ENCODE data around the gene RAI14.
"Not testable (repeated sequence)": the region's sequence is repeated elsewhere in the genome, so short reads cannot be mapped to it uniquely, and the experiment has no call there.

The RAI14 gene

DNA sequence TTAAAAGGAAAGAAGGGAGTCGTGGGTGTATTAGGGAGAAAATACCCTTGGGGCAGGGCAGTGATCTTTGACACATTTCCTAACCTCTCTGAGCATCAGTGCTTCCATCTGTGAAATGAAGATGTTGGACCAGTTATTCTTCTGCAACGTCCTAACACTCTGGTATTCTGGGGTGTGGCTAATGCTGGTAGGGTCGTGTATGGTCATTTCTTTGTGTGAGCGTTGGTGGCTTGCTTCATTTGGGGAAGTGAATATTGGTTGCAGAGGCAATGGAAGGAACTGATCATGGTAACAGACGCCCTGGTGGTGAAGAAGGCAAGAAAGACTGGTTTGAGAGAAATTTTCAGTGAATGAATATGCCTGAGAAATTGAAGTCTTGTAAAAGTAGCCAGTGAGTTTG lies 114.9 kb downstream of the RAI14 start:
- H3K14ac ChIP-seq (ENCODE audit: low read length), result no peak overlapping the region
- peaks cover 12 to 18% of the 10 kb centered on the region in 2 experiments for H3K36me3 ChIP-seq (ENCODE audit: control insufficient read depth in 1 of 2, insufficient read depth in 2 of 2, low read length in 2 of 2)
- no peaks in the 10 kb centered on the region for H3K79me2 ChIP-seq (ENCODE audit: control insufficient read depth, insufficient read depth, low read length, poor library complexity)
- DNase-seq, result peak; percentile 92 to 97
- no peak overlapping the region for H3K18ac ChIP-seq (ENCODE audit: low read length)
- no peaks in the 10 kb centered on the region for H3K9me3 ChIP-seq (ENCODE audit: insufficient read depth, low read depth, low read length)
- H2BK5ac ChIP-seq (ENCODE audit: low read depth, low read length, poor library complexity), result no peak overlapping the region
- H3K4me2 ChIP-seq (ENCODE audit: low read length), result no peak overlapping the region
- WGBS (ENCODE audit: extremely low coverage, insufficient coverage, insufficient read length), result no CpG with 5 or more reads among the region's 5 CpGs
- no peak overlapping the region for H3K27ac ChIP-seq (ENCODE audit: low read depth, low read length)
- no peak overlapping the region for H4K8ac ChIP-seq (ENCODE audit: low read depth, low read length)
- H2BK12ac ChIP-seq (ENCODE audit: low read length), result no peak overlapping the region
- no peak overlapping the region for H3K4me3 ChIP-seq (ENCODE audit: low read depth, low read length)
- H2BK120ac ChIP-seq (ENCODE audit: insufficient read depth, low read length, poor library complexity), result no peak overlapping the region
- H3K79me1 ChIP-seq (ENCODE audit: low read length), result peaks cover 2% of the 10 kb centered on the region
- H3K4ac ChIP-seq (ENCODE audit: low read depth, low read length), result no peak overlapping the region
- no peak overlapping the region for H4K91ac ChIP-seq (ENCODE audit: low read depth, low read length)
- no peak overlapping the region for H2AFZ ChIP-seq (ENCODE audit: insufficient read depth, low read length, poor library complexity)
- peaks cover 2 to 8% of the 10 kb centered on the region in 2 experiments for H3K4me1 ChIP-seq (ENCODE audit: control insufficient read depth in 1 of 2, insufficient read depth in 2 of 2, low read length in 2 of 2)
- H4K12ac ChIP-seq (ENCODE audit: low read depth, low read length), result no peak overlapping the region
- no peaks in the 10 kb centered on the region for H3K27me3 ChIP-seq (ENCODE audit: insufficient read depth, low read length)
- no peak overlapping the region for H3K23ac ChIP-seq (ENCODE audit: low read length)
- H3K9ac ChIP-seq (ENCODE audit: low read length), result no peak overlapping the region
- H2AK5ac ChIP-seq (ENCODE audit: low read length), result no peak overlapping the region

GRCh38 chr5:34772267-34773098 lies 116.4 kb downstream of the RAI14 start:
- H3K4me1 ChIP-seq (ENCODE audit: control insufficient read depth in 1 of 2, insufficient read depth in 2 of 2, low read length in 2 of 2), result peaks cover 2 to 8% of the 10 kb centered on the region in 2 experiments
- no peaks in the 10 kb centered on the region for H3K9me3 ChIP-seq (ENCODE audit: insufficient read depth, low read depth, low read length)
- H3K14ac ChIP-seq (ENCODE audit: low read length), result no peak overlapping the region
- H3K36me3 ChIP-seq (ENCODE audit: control insufficient read depth in 1 of 2, insufficient read depth in 2 of 2, low read length in 2 of 2), result peaks cover 7 to 13% of the 10 kb centered on the region in 2 experiments
- H4K91ac ChIP-seq (ENCODE audit: low read depth, low read length), result no peak overlapping the region
- H4K12ac ChIP-seq (ENCODE audit: low read depth, low read length), result no peak overlapping the region
- no peak overlapping the region for H3K27ac ChIP-seq (ENCODE audit: low read depth, low read length)
- WGBS (ENCODE audit: extremely low coverage, insufficient coverage, insufficient read length), result no CpG with 5 or more reads among the region's 4 CpGs
- no peak for DNase-seq
- no peak overlapping the region for H3K18ac ChIP-seq (ENCODE audit: low read length)
- H3K23ac ChIP-seq (ENCODE audit: low read length), result no peak overlapping the region
- no peak overlapping the region for H2BK120ac ChIP-seq (ENCODE audit: insufficient read depth, low read length, poor library complexity)
- no peak overlapping the region for H3K4me2 ChIP-seq (ENCODE audit: low read length)
- no peak overlapping the region for H2AK5ac ChIP-seq (ENCODE audit: low read length)
- H3K79me2 ChIP-seq (ENCODE audit: control insufficient read depth, insufficient read depth, low read length, poor library complexity), result no peaks in the 10 kb centered on the region
- H3K79me1 ChIP-seq (ENCODE audit: low read length), result peaks cover 2% of the 10 kb centered on the region
- no peak overlapping the region for H4K8ac ChIP-seq (ENCODE audit: low read depth, low read length)
- H2BK12ac ChIP-seq (ENCODE audit: low read length), result no peak overlapping the region
- no peak overlapping the region for H2AFZ ChIP-seq (ENCODE audit: insufficient read depth, low read length, poor library complexity)
- H3K4me3 ChIP-seq (ENCODE audit: low read depth, low read length), result no peak overlapping the region
- H3K27me3 ChIP-seq (ENCODE audit: insufficient read depth, low read length), result no peaks in the 10 kb centered on the region
- H3K4ac ChIP-seq (ENCODE audit: low read depth, low read length), result peak overlapping the region; percentile 21
- H3K9ac ChIP-seq (ENCODE audit: low read length), result no peak overlapping the region
- H2BK5ac ChIP-seq (ENCODE audit: low read depth, low read length, poor library complexity), result no peak overlapping the region

DNA sequence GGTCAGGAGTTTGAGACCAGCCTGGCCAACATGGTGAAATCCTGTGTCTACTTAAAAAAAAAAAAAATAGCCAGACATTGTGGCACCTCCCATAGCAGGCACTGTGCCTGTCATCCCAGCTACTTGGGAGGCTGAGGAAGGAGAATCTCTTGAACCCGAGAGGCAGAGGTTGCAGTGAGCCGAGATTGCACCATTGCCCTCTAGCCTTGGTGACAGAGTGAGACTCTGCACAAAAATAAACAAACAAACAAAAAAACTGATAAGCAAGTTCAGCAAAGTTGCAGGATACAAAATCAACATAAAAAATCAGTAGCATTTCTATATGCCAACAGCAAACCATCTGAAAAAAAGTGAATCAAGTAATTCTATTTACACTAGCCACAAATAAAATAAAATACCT lies 118.0 kb downstream of the RAI14 start:
- no peak overlapping the region for H2AFZ ChIP-seq (ENCODE audit: insufficient read depth, low read length, poor library complexity)
- peaks cover 2 to 8% of the 10 kb centered on the region in 2 experiments for H3K4me1 ChIP-seq (ENCODE audit: control insufficient read depth in 1 of 2, insufficient read depth in 2 of 2, low read length in 2 of 2)
- H3K23ac ChIP-seq (ENCODE audit: low read length), result no peak overlapping the region
- no peak overlapping the region for H3K9ac ChIP-seq (ENCODE audit: low read length)
- no peaks in the 10 kb centered on the region for H3K79me2 ChIP-seq (ENCODE audit: control insufficient read depth, insufficient read depth, low read length, poor library complexity)
- H3K4me2 ChIP-seq (ENCODE audit: low read length), result no peak overlapping the region
- no peak overlapping the region for H3K4me3 ChIP-seq (ENCODE audit: low read depth, low read length)
- peak in 1 of 2 donors; percentile 51 for DNase-seq
- H3K14ac ChIP-seq (ENCODE audit: low read length), result no peak overlapping the region
- H3K36me3 ChIP-seq (ENCODE audit: control insufficient read depth in 1 of 2, insufficient read depth in 2 of 2, low read length in 2 of 2), result peaks cover 11% of the 10 kb centered on the region in 2 experiments
- no peak overlapping the region for H4K8ac ChIP-seq (ENCODE audit: low read depth, low read length)
- H4K12ac ChIP-seq (ENCODE audit: low read depth, low read length), result no peak overlapping the region
- no CpG with 5 or more reads among the region's 2 CpGs for WGBS (ENCODE audit: extremely low coverage, insufficient coverage, insufficient read length)
- no peaks in the 10 kb centered on the region for H3K9me3 ChIP-seq (ENCODE audit: insufficient read depth, low read depth, low read length)
- H3K4ac ChIP-seq (ENCODE audit: low read depth, low read length), result no peak overlapping the region
- H2BK120ac ChIP-seq (ENCODE audit: insufficient read depth, low read length, poor library complexity), result no peak overlapping the region
- no peak overlapping the region for H2BK5ac ChIP-seq (ENCODE audit: low read depth, low read length, poor library complexity)
- no peak overlapping the region for H2BK12ac ChIP-seq (ENCODE audit: low read length)
- no peak overlapping the region for H2AK5ac ChIP-seq (ENCODE audit: low read length)
- H4K91ac ChIP-seq (ENCODE audit: low read depth, low read length), result no peak overlapping the region
- H3K18ac ChIP-seq (ENCODE audit: low read length), result no peak overlapping the region
- peaks cover 2% of the 10 kb centered on the region for H3K79me1 ChIP-seq (ENCODE audit: low read length)
- no peak overlapping the region for H3K27ac ChIP-seq (ENCODE audit: low read depth, low read length)
- H3K27me3 ChIP-seq (ENCODE audit: insufficient read depth, low read length), result no peaks in the 10 kb centered on the region

DNA sequence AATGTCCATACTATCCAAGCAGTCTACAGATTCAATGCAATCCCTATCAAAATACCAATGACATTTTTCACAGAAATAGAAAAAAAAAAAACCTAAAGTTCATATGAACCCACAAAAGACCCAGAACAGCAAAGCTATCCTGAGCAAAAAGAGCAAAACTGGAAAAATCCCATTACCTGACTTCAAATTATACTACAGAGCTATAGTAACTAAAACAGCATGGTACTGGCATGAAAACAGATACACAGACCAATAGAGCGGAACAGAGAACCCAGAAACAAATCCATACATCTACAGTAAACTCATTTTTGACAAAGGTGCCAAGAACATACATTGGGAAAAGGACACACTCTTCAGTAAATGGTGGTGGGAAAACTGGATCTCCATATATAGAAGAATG lies 118.5 kb downstream of the RAI14 start:
- H2BK12ac ChIP-seq (ENCODE audit: low read length); H3K14ac ChIP-seq (ENCODE audit: low read length); H3K79me2 ChIP-seq (ENCODE audit: control insufficient read depth, insufficient read depth, low read length, poor library complexity); H2AK5ac ChIP-seq (ENCODE audit: low read length); H3K18ac ChIP-seq (ENCODE audit: low read length); H4K12ac ChIP-seq (ENCODE audit: low read depth, low read length); DNase-seq; H3K4me1 ChIP-seq (ENCODE audit: control insufficient read depth in 1 of 2, insufficient read depth in 2 of 2, low read length in 2 of 2); H3K9ac ChIP-seq (ENCODE audit: low read length); H2BK120ac ChIP-seq (ENCODE audit: insufficient read depth, low read length, poor library complexity); H3K9me3 ChIP-seq (ENCODE audit: insufficient read depth, low read depth, low read length); H2AFZ ChIP-seq (ENCODE audit: insufficient read depth, low read length, poor library complexity); H3K27me3 ChIP-seq (ENCODE audit: insufficient read depth, low read length); H3K4me2 ChIP-seq (ENCODE audit: low read length); H2BK5ac ChIP-seq (ENCODE audit: low read depth, low read length, poor library complexity); H3K27ac ChIP-seq (ENCODE audit: low read depth, low read length); H4K91ac ChIP-seq (ENCODE audit: low read depth, low read length); H4K8ac ChIP-seq (ENCODE audit: low read depth, low read length); H3K79me1 ChIP-seq (ENCODE audit: low read length); H3K4me3 ChIP-seq (ENCODE audit: low read depth, low read length); H3K4ac ChIP-seq (ENCODE audit: low read depth, low read length); H3K23ac ChIP-seq (ENCODE audit: low read length): not testable (repeated sequence)
- no CpG with 5 or more reads among the region's 1 CpG for WGBS (ENCODE audit: extremely low coverage, insufficient coverage, insufficient read length)
- peaks cover 11% of the 10 kb centered on the region in 2 experiments for H3K36me3 ChIP-seq (ENCODE audit: control insufficient read depth in 1 of 2, insufficient read depth in 2 of 2, low read length in 2 of 2)

Measured in trophoblast cell (in vitro differentiated cells and primary cell).